Fibroblast of mammary gland (primary cell): ENCODE measurements around the gene LPIN3.

Experiments used
- DNase-seq: peaks from one replicate; pipeline ENCODE4 v3.0.0-alpha.2; 2010; ENCODE audit warnings: low read depth
- H3K4me3 ChIP-seq: 2 replicates; pipeline ENCODE4 v1.5.1; 2011; ENCODE audit warnings: low read depth, mild to moderate bottlenecking, low read length, moderate library complexity; ENCODE audit not compliant: control insufficient read depth
- CTCF ChIP-seq: conservative IDR thresholded peaks from 2 replicates; pipeline ENCODE4 v1.5.1; 2011; ENCODE audit warnings: low read depth, low read length, inconsistent platforms; ENCODE audit not compliant: control insufficient read depth, insufficient read depth

The LPIN3 gene

GRCh38 chr20:41390889-41391288 is 50.3 kb downstream of the LPIN3 start:
- DNase-seq = no peak
- no peak overlapping the region for H3K4me3 ChIP-seq
- no peak for TF ChIP-seq CTCF

- H3K4me3 ChIP-seq = no peak overlapping the region
- no peak for TF ChIP-seq CTCF
- DNase-seq = no peak
Observed at GRCh38 chr20:41391587-41392001, 51.0 kb downstream of the LPIN3 start.

GRCh38 chr20:41392295-41392694 is 51.7 kb downstream of the LPIN3 start:
- DNase-seq = no peak
- no peak for TF ChIP-seq CTCF
- no peak overlapping the region for H3K4me3 ChIP-seq

GRCh38 chr20:41392871-41393704 is 52.5 kb downstream of the LPIN3 start:
- no peak for DNase-seq
- no peak overlapping the region for H3K4me3 ChIP-seq
- no peak for TF ChIP-seq CTCF

GRCh38 chr20:41393705-41394066 is 53.1 kb downstream of the LPIN3 start:
- no peak for DNase-seq
- TF ChIP-seq CTCF = no peak
- no peak overlapping the region for H3K4me3 ChIP-seq

GRCh38 chr20:41394081-41394480 is 53.5 kb downstream of the LPIN3 start:
- no peak for DNase-seq
- TF ChIP-seq CTCF = no peak
- H3K4me3 ChIP-seq = no peak overlapping the region
